KBM-7 (cell line): ENCODE data around the gene TSPAN8.

ENCODE experiments used
- DNase-seq: peaks from one replicate; pipeline ENCODE4 v3.0.0-alpha.2; 2015
- in situ Hi-C: fragments of 300-500 bp; cut with MboI; formaldehyde crosslinking; loops from 2 replicates; pipeline ENCODE4 v1.14.3; 2020; ENCODE audit warnings: low sequenced_read_pairs, low pct_unique_long_range_greater_than_20kb, mixed read lengths

Gene TSPAN8

DNA sequence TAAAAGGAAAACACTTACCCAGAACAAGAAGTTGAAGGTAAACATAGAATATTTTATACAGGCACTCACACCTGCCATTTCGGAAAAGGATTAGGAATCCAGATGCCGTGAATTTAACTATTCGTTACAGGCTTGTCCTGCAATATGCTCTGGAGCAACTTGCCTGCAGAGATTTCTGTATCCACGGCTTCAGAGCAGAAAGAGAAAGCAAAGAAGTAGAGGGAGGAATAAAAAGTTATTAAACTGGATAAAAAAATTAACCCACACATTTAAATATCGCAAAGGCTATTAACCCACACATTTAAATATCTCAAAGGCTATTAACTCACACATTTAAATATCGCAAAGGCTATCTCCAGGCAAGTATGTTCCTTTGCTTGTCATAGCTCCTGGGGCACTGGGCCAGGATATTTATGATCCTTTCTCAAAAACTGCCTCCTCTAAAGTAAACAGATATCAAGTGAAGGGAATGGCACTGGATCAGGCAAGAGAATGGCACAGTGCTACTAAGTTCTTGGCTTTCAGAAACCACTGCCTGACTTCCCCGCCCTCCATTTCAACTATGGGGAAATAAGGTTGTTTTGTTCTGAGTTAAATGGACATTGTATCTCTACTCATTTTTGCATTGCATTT is at the start of gene TSPAN8:
Gene TSPAN8, minus strand, starts transcription at position 399 of the 633 bp plus-strand sequence. Its CDS starts 321 bp downstream, at position 78.
- in situ Hi-C loops, result no loop called here
- no peak for DNase-seq

GRCh38 chr12:71201136-71201679 is 43.4 kb upstream of the TSPAN8 start:
- no peak for DNase-seq
- in situ Hi-C loops, result no loop called here

GRCh38 chr12:71200706-71201105 is 42.9 kb upstream of the TSPAN8 start:
- DNase-seq, result no peak
- in situ Hi-C loops, result no loop called here

GRCh38 chr12:71197460-71197859 is 39.7 kb upstream of the TSPAN8 start:
- in situ Hi-C loops, result no loop called here
- DNase-seq, result no peak

DNA sequence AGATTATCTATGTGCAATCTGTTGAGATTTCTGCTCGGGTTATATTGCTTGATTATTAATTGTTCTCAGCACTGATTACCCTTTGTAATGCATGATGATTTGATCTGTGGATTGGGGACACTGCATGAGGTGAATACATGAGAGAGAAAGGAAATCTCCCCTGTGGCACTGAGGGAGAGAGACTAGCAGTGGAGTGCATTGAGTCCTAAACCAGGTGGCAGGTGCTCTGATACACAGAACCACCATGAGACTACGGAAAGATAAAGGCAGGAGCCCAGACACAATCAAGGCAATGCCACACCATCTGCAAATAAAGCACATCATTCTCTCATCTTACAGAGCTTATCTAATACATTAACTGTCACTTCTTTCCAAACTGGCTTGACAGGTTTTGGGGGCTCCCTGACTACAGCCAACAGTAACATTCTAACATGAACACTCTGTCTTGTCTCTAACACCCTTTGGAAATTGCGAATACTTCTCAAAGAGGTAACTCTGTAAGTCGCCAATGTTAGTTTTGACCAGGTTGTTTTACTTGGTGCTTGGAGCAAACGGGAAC is 37.6 kb upstream of the TSPAN8 start:
- no peak for DNase-seq
- in situ Hi-C loops, result no loop called here

GRCh38 chr12:71194657-71195056 is 36.9 kb upstream of the TSPAN8 start:
- in situ Hi-C loops, result no loop called here
- DNase-seq, result no peak

DNA sequence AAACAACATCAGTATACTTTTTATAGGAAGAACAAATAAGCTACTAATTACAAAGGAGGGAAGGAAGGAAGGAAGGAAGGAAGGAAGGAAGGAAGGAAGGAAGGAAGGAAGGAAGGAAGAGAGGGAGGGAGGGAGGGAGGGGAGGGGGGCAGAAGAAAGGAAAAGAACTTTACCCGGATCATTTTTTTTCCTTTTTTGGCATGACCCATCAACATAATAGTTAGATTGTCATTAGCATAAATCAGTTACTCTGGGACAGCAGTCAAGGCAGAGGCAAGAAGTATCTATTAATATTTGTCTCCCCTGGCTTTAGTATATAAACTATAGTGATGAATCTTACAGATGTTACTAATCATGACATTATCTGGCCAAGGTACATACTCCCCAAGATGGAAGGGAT is 35.2 kb upstream of the TSPAN8 start:
- in situ Hi-C loops, result no loop called here

GRCh38 chr12:71191509-71192196 is 33.9 kb upstream of the TSPAN8 start:
- no peak for DNase-seq
- in situ Hi-C loops, result no loop called here

More for the DNA sequence above, 35.2 kb upstream of the TSPAN8 start:
- DNase-seq, result no peak

GRCh38 chr12:71190822-71191221 is 33.0 kb upstream of the TSPAN8 start:
- in situ Hi-C loops, result no loop called here
- DNase-seq, result no peak

DNA sequence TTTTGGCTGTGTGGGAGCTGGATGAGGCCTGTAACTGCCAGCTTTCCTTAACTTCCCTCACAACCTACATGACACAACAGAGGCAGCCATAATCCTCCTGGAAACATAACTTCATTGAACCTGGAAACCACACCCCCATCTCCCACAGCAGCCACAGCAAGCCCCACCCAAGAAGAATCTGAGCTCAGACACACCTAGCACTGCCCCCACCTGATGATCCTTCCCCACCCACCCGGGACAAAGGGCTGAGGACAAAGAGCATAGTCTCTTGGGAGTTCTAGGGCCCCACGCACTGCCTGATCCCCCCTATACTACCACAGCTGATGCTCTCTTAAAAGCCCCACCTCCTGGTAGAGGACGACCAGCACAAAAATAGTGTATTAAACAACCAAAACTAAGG is 29.6 kb upstream of the TSPAN8 start:
- in situ Hi-C loops, result no loop called here
- no peak for DNase-seq

GRCh38 chr12:71186571-71187288 is 28.9 kb upstream of the TSPAN8 start:
- no peak for DNase-seq
- in situ Hi-C loops, result no loop called here

DNA sequence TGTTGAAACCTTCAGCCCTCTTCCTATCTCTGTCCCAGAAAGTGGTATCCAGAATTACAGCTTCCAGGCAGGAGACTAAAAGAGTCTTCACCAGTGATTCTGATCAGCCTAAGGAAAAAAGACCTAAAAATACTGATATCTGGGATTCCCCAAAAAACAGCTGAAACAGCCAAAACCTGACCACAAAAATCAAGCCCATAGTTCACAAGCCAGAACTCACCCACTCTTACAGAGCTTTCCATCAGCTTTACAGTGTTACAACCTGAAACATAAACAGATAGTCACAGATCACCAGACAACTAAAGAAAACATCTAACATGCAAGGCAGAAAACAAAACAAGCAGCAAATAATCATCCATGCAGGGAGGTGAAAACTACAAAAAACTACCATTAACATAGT is 26.0 kb upstream of the TSPAN8 start:
- DNase-seq, result no peak
- in situ Hi-C loops, result no loop called here

GRCh38 chr12:71183018-71183417 is 25.2 kb upstream of the TSPAN8 start:
- DNase-seq, result no peak
- in situ Hi-C loops, result no loop called here

DNA sequence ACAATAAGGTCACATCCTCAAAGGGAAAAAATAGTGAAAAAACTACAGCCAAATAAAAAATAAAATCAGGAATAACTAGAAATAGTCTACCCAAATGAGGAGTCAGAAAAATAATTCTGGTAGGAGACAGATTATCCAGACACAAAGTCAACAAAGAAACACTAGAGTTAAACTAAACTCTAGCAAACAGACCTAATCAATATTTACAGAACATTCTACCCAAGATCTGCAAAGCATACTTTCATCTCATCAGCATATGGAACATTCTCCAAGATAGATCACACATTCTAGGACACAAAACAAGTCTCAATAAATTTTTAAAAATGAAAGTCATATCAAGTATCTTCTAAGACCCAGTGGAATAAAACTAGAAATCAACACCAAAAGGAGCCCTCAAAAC is 20.4 kb upstream of the TSPAN8 start:
- DNase-seq, result no peak
- in situ Hi-C loops, result no loop called here

- in situ Hi-C loops, result no loop called here
- DNase-seq, result no peak
Measured at GRCh38 chr12:71174825-71175224, 17.0 kb upstream of the TSPAN8 start.

- in situ Hi-C loops, result no loop called here
Measured at GRCh38 chr12:71174146-71174545, 16.3 kb upstream of the TSPAN8 start.

GRCh38 chr12:71170456-71170855 is 12.7 kb upstream of the TSPAN8 start:
- DNase-seq, result no peak
- in situ Hi-C loops, result no loop called here

More at GRCh38 chr12:71174146-71174545, 16.3 kb upstream of the TSPAN8 start:
- DNase-seq, result no peak

- no peak for DNase-seq
Measured at GRCh38 chr12:71169286-71169685, 11.5 kb upstream of the TSPAN8 start.

GRCh38 chr12:71166862-71167496 is 9.2 kb upstream of the TSPAN8 start:
- no peak for DNase-seq
- in situ Hi-C loops, result no loop called here

More at GRCh38 chr12:71169286-71169685, 11.5 kb upstream of the TSPAN8 start:
- in situ Hi-C loops, result no loop called here
